Measurements from ENCODE around the gene CFDP1.
"Not testable (repeated sequence)": the region's sequence is repeated elsewhere in the genome, so short reads cannot be mapped to it uniquely, and the experiment has no call there.

Gene CFDP1

GRCh38 chr16:75459691-75460090, 26.4 kb upstream of the CFDP1 start:
- H3K36me3 ChIP-seq = no peaks in the 10 kb centered on the region; the same call in 1 of the 2 replicates
- no peak for TF ChIP-seq CTCF (IDR thresholded peaks at IDR 0.05; ENCODE audit: low read depth, low read length)
- no peaks in the 10 kb centered on the region for H3K27me3 ChIP-seq (ENCODE audit: insufficient read depth, low read depth, severe bottlenecking)
- no peak overlapping the region for H3K4me3 ChIP-seq (ENCODE audit: low read depth, low read length)
- DNase-seq = no peak
- H3K27ac ChIP-seq = no peak overlapping the region
- H3K9me3 ChIP-seq (ENCODE audit: severe bottlenecking) = no peaks in the 10 kb centered on the region

GRCh38 chr16:75458439-75458838, 25.1 kb upstream of the CFDP1 start:
- Histone ChIP-seq H3K4me3 (ENCODE audit: low read depth, low read length) (no peak overlapping the region), H3K27ac (peak overlapping the region; percentile 18; the same call in 1 of the 2 replicates), H3K36me3 (no peaks in the 10 kb centered on the region; the same call in 1 of the 2 replicates), H3K27me3 (ENCODE audit: insufficient read depth, low read depth, severe bottlenecking) (no peaks in the 10 kb centered on the region), H3K9me3 (ENCODE audit: severe bottlenecking) (no peaks in the 10 kb centered on the region)
- TF ChIP-seq CTCF (IDR thresholded peaks at IDR 0.05; ENCODE audit: low read depth, low read length) = no peak
- DNase-seq = no peak

- Histone ChIP-seq H3K36me3 (no peaks in the 10 kb centered on the region; the same call in 1 of the 2 replicates), H3K9me3 (ENCODE audit: severe bottlenecking) (no peaks in the 10 kb centered on the region), H3K4me3 (ENCODE audit: low read depth, low read length) (no peak overlapping the region), H3K27me3 (ENCODE audit: insufficient read depth, low read depth, severe bottlenecking) (no peaks in the 10 kb centered on the region), H3K27ac (peak overlapping the region; percentile 78)
- no peak for DNase-seq
- TF ChIP-seq CTCF (IDR thresholded peaks at IDR 0.05; ENCODE audit: low read depth, low read length) = no peak
Measured at GRCh38 chr16:75458029-75458428, 24.7 kb upstream of the CFDP1 start.

GRCh38 chr16:75457485-75458021, 24.2 kb upstream of the CFDP1 start:
- Histone ChIP-seq H3K4me3 (ENCODE audit: low read depth, low read length) (no peak overlapping the region), H3K9me3 (ENCODE audit: severe bottlenecking) (no peaks in the 10 kb centered on the region), H3K36me3 (no peaks in the 10 kb centered on the region; the same call in 1 of the 2 replicates), H3K27me3 (ENCODE audit: insufficient read depth, low read depth, severe bottlenecking) (no peaks in the 10 kb centered on the region), H3K27ac (peak overlapping the region; percentile 78)
- DNase-seq = no peak
- no peak for TF ChIP-seq CTCF (IDR thresholded peaks at IDR 0.05; ENCODE audit: low read depth, low read length)

- no peak for TF ChIP-seq CTCF (IDR thresholded peaks at IDR 0.05; ENCODE audit: low read depth, low read length)
- Histone ChIP-seq H3K9me3 (ENCODE audit: severe bottlenecking) (no peaks in the 10 kb centered on the region), H3K4me3 (ENCODE audit: low read depth, low read length) (no peak overlapping the region), H3K27me3 (ENCODE audit: insufficient read depth, low read depth, severe bottlenecking) (no peaks in the 10 kb centered on the region), H3K27ac (peak overlapping the region; percentile 78), H3K36me3 (no peaks in the 10 kb centered on the region; the same call in 1 of the 2 replicates)
- peak; percentile 60 for DNase-seq
Measured at GRCh38 chr16:75456971-75457370, 23.7 kb upstream of the CFDP1 start.

GRCh38 chr16:75456486-75456885, 23.2 kb upstream of the CFDP1 start:
- not testable (repeated sequence) for DNase-seq; H3K36me3 ChIP-seq; H3K27me3 ChIP-seq (ENCODE audit: insufficient read depth, low read depth, severe bottlenecking); H3K4me3 ChIP-seq (ENCODE audit: low read depth, low read length); H3K9me3 ChIP-seq (ENCODE audit: severe bottlenecking)
- H3K27ac ChIP-seq = peak overlapping the region; percentile 78

Data from WERI-Rb-1 (cell line).